NCI-H82 treated with DMSO at 0.1 percent for 48 hours (cell line): ENCODE measurements around the gene CNTN5.
A peak's percentile ranks its signal among the peaks of the same experiment; 100 is the strongest.

Experiments
- DNase-seq: peaks from one replicate; lab custom pipeline; 2025; ENCODE audit not compliant: unreplicated experiment; lab: John Stamatoyannopoulos, UW

The CNTN5 gene

DNA sequence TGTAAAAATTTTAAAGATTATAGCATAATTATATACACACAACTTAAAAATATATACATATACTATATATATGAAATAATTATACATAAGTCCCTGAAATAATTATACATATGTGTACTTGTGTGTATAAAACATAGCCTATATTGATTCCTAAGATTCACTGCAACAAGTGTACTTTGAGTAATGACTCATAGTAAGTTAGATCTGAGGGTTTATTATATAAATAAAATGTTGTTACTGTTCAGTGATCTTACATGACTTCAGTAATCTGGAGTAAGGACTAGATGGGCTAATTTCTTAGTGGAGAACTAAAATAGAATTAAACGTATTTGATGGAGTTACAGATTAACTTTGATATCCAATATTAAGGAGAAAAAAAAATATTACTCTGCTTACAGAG, 350.5 kb downstream of the CNTN5 start:
- no peak for DNase-seq

DNA sequence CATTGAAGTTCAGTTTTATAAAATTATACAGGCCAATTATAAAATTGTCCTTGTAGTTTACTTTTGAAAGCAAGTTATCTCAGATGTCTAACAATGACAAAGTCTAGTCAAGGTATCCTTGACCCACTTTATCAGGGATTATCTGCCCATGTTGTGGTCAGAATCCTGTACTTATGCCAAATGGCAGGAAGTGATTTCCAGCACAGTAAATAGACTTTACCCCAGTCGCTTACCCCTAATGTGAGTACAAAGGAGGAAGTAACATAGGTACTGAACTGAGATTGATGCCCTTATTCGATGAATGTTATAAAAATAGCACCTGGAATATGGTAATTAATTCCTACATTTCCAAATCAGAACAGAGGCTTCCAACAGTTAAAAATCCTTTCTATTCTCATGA, 355.7 kb downstream of the CNTN5 start:
- DNase-seq: no peak

DNA sequence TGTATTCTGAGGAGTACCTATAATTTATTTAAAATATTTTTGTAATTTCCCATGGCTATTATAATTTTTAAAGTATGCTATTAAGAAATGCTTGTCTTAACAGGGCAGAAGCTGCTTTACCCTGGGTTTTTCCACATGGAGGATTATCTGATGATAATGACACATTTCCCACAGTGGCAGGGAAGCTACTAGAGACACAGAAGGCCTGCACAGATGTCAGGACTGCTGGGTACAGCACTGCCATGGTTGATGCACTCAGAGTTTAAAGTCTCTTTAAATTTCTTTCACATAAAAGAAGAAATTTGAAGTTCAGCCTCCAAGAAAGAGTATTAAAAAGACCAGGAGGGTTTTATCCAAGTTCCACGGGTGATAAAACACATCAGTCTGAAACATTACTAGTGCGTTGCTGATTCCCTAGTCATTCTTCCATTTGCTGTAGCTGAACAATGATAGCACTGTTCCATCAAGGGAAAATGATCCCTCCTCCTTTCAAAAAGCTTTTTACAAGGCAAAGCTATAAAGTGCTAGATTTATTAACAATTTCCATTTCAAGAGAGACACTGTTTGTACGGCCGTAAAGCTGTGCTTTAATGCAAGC, 363.0 kb downstream of the CNTN5 start:
- DNase-seq: peak; percentile 5

DNA sequence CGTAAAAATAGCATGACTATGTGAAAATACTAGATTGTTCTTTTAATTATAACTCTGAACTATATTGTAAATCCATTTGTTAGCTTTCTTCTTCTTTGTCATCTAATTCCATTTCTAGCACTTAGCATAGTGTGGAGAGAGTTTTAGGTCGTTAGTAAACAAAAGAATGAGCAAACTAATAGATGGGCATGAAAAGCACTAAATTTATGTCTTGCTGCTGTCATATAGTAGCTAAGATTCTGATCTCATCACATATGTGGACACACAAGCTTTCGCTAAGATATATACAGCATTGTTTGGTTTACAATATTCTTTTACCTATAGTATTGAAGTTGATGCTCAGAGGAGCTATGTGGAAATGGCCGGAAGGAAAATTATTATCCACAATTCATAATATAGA, 370.5 kb downstream of the CNTN5 start:
- no peak for DNase-seq

DNA sequence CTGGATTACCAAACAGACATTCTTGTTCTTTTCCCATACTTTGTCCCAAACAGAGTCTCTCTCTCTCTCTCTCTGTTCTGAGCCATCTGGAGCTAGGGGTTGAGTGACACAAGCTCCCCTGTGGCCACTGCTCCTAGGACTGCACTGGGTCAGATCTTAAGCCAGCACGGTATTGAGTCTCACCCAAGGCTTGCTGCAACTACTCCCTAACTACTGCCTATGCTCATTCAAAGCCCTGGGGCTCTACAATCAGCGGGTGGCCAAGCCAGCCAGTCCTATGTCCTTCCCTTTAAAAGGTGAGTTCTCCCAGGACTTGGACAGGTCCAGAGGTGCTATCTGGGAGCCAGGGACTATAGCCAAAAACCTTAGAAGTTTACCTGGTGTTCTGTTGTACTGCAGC, 385.6 kb downstream of the CNTN5 start:
- DNase-seq: no peak

DNA sequence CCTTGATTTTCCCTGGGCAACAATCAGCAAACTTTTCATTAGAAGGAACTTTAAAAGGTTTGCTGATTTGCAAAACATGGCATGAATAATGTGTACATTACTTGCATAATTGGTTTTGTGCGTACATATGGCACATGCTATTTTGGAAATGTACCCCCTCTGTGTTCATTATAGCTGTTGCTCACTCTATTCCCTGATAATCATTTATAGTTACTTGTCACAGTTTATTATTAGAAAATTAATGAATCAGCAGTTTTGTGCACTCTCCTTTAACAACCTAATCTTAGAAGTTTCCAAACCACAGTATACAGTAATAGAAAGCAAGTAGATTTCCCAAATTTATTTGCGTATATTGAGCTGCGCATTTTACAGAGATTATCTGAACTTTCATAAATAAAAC, 389.9 kb downstream of the CNTN5 start:
- no peak for DNase-seq

DNA sequence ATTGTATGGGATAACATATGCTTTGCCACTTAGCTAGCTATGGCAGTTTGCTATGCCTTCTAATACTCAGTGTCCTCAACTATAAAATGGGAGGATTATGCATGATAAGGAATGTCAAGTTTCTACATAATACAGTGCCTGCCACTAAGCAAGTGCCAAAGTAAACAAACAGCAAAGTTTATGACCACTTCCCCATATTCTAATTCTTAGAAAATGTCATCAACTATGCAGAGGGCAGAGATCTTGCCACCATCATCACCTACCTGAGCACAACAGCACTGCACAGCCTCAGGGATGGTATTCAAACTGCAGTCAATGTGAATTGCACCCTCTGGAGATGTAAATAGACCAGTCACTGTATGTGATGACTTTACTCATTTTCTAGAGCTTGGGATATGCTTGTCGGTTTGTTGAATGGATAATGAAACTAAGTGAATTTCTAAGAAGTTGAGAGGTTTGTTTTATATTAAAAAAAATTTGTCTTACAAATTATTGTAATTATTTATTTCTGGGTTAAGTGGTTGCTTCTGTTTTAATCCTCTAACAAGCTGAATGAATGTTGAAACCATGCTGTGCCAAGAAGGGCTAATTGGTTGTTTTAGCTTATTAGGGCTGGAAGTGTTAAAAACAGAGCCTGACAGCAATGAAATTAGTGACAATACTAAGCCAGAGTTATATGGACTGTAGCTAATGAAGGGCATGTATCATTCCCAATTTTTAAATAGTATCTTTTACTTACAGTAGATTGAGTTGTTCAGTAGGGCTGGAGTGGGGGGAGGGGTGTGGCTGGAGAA, 398.4 kb downstream of the CNTN5 start:
- peak; percentile 70 for DNase-seq

DNA sequence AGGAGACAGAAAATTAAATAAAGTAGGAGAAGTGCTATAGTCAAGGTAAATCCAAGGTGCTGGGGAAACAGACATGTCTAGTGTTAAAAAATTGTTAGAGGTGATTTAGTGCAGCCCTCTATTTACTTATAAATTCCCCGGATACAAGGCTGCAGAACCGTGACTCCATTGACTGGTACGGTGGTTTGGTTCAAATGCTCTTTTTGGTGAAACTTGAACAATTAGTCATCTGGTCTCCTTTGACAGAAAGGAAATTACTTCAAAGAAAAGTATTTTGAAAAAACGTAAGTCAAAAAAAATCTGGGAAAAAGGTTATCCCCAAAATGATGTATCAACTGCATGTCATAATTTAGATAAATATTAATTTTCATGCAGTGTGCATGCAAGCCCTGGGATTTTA, 399.2 kb downstream of the CNTN5 start:
- no peak for DNase-seq

DNA sequence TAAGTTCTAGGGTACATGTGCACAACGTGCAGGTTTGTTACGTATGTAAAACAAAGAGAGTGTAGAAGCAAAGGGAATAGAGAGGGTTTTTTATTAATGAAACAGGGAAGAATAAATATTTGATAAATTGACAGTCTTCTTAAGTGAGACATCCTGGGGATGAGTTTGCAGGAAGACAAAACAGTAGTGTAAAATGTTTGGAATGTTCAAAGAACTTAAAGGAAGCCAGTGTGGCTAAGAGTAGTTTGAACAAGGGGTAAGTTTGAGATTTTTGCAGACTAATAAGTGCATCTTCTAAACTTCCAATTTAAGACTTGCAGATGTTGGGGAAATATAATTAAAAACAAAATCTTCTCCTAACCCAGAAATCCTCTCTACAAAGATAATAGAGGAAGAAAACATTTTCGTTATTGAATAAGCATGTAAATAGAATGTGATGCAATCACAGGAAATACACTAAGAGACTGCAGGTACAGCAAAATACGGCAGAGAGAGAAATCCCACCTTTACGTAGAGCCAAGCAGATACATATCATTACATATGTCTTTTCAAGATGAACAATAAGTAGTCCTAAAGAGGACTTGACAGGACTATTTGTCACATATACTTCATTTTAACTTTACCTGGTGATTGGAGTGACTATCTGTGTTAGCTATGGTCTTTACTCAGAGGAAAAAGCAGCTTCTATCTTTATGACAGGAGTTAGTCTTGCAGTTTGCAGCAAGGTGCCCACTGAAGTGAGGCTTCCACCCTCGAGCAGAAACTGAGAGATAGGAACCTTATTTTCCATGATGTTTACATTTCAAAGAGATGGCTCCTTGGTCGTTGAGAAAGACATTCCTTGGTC, 402.1 kb downstream of the CNTN5 start:
- DNase-seq: no peak

DNA sequence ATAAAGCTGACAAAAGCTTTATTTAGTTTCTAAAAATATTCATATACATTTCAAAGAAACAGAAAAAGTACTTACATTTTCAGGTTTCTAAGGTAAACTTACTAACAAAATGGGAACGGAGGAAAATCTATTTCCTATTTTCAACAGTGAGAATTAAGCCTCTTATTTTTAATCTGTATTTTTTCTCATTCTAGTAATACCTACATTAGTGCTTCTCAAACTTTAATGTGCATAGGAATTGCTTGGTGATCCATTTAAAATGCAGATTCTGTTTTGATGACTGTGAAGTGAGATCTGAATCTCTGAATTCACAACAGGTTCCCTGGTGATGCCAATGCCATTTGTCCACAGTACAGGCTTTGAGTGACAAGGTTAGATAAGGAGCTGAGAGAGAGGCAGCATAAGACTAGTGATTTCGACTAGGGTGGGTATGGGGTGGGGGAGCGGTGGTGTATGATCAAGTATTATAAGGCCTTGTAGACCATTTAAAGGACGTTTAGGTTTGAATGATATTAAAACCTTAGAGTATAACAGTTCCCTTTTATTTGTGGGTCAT, 402.8 kb downstream of the CNTN5 start:
- no peak for DNase-seq

DNA sequence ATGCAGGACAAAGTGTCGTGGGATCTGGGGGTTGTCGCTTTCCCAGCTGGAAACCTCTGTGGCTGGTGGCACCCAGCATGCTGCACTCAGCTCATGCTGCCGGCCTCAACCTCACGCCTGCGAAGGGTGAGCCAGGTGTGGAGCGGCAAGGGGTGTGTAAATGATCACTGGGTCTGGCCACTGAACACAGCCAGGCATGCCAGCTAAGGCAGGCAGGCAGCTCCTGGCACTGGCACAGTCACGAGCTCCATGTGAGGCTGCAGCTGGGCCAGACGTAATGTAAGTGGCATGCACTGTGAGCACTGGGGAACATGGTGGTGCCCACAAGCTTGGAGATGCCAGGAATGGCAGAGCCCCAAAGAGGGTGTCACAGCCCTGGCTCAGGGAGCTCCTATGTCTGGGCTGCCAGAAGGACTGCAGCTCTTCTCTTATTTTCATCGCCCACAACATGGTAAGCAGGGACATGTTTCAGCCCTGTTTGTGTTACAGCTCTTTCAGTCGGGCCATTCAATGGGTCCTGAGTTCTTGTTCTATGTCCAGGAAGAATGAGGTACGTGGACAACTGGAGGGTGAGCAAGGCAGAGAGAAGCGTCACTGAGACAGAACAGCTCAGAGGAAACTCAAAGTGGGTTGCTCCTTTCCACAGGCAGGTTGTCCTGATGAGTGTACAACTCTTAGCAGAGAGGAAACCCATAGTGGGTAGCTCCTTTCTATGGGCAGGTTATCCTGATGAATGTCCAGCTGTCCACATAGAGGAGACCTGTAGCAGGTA, 403.8 kb downstream of the CNTN5 start:
- DNase-seq: no peak

DNA sequence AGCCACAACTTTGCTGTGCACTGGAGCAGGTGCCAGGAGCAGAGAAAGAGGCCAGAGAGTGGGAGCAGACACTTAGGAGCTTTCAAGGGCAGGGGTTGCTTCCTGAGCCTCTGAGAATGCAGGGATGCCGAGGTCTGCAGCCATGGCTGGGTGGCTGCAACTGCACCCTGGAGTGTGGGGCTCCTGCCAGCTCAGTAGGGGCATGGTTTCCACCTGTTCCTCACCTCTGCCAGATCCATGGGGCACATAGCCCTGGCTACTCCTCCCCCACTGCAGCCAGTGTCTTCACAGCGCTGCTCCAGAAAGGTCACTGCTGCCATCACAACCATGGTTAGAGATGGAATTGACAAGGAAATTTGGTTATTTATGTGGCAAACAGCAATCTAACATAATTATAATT, 404.8 kb downstream of the CNTN5 start:
- DNase-seq: no peak

DNA sequence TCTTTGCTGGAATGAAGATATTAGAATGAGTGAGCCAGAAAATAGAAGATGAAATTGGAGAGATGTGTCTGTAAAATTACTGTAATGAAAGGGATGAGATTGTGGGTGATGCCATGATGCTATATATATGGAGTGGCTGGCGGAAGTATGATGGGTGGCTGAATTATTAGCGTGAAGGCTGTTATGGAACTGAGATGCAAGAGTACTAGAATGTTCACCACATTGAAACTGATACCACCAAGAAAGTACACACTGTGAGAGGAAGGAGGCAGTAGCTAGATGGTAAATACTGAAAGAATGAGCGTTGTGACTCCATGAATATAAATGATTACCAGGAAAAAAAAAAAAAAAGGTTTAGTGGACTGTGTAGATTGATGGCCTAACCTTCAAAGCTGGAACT, 411.9 kb downstream of the CNTN5 start:
- DNase-seq: no peak

DNA sequence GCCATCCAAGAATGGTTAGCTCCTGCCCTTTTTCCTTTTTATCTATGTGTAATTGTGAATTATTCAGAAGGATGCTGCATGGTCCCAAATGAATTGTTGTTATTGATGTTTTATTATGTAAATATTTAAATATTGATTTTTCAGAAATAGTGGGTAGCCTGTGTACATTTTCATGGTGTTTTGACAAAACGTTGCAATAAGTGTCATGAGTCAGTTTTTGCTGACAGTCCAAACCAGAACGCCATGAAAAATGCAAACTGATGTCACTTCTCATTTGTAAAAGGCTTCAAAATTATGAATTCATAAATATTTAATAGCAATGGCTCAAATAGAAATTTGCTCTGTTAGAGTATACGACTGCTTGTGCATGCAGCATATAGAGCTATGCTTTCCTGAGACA, 422.5 kb downstream of the CNTN5 start:
- DNase-seq: no peak

DNA sequence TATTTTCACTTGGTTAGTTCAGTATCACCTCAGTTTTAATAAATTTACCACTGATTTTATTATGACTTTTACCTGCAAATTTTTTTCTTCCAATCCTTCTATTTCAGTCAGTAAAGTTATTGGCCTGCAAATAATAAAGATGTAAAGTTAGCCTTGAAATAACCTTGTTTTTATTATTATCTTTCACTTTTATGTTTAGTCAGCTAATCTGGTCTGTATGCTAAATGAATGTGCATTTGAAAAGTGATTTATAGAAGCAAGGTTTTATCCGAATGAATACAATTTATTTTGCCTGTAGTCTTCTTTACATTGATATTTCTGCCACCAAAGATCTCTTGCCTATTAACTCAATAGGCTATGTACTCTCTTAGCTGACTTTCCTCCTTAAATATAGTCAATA, 425.7 kb downstream of the CNTN5 start:
- DNase-seq: no peak

DNA sequence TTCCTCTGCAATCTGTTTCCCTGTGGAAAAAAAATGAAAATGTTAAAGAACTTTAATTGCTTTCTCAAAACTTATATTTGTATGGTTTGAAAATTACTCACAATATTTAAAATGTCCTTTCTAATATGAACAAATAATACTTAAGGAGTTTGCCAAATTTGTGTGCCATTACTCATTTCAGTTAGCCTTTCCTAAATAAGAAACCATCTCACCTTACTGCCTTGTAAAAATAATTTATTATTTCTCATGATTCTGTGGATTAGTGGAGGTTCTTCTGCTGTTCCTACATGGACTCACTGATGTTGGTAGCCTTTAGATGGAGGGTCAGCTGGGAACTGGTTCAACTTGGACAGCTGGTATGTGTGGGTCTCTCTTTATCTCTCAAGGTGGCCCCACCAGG, 428.6 kb downstream of the CNTN5 start:
- no peak for DNase-seq

DNA sequence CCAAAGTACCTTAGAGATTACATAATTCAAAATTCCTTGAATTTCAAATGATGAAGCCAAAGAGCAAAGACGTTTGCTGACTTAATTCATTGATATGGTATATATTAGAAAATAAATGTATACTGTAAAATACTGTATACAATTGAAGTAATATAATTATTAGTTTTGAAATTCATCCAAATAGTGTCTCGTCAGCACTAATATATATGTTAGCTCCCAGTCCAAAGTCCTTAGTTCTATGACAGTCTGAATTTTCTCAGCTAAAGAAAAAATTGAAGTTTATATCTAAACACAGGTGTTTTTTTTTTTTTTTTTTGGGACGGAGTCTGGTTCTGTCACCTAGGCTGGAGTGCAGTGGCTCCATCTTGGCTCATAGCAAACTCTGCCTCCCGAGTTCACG, 431.3 kb downstream of the CNTN5 start:
- DNase-seq: no peak

DNA sequence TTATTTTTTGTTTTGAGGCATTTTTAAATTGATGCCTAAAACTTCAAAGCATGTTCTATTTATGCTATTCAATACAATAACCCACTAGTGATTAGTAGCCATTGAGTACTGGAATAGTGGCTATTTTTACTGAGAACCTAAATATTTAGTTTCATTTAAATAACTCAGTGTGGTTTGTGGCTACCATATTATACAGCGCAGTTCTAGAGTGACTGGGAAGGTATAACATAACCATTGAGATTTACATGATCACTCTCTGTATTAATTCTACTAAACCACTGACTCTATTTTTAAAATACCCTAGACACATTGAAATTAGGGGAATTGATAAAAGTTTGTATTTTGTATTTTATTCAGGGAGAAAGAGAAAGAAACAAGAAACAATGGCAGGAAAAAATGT, 441.2 kb downstream of the CNTN5 start:
- no peak for DNase-seq

DNA sequence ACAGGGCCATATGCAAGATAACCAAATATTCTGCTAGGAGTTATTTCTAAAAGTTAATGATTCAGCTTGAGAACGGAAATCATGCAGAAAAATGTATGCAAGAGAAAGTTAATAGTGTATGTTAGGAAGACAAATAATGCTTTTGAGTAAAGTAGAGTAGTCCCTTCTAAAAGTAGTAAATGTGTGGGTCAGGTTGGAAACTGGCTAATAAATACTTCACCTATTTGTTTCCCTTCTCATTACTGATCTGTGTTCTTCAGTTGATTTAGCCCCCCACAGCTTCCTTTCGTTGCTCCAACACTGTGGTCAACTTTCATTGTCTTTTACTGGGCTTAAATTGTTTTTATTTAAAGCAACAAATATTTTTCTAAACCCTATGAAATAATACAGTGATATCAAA, 444.2 kb downstream of the CNTN5 start:
- DNase-seq: no peak

DNA sequence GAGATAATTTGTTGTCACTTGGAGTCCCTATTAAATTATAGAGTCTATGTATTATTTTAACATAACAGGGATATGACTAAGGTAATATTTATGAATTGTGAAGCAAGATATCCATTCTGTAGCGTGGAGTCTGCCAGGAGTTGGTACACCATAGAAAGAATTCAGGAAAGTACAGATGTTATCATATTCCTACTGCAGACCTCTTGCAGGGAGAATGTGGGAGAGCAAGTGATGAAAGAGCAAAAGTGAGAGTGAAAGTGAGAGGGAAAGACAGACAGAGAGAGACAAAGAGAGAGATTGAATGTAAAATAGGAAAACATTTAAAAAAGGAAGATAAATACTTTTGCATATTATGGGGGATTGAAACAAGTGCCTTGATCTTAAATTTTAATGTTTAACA, 468.8 kb downstream of the CNTN5 start:
- DNase-seq: no peak

DNA sequence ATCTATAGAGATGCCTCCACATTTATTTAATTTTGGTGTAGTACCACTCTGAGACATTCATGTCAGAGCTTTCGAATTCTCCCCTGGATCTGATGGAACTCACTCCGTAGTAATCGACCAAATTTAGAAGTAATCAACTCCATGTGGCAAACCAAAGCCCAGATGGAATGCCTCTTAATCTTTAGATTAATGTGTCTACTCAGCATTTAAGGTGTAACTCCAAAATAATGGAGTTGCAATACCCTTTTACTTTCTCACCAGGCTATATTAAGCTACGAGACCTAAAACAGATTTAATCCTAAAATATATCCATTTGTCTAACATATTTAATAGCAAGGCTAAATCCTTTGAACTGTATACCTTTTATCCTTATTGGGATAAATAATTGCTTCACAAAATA, 473.3 kb downstream of the CNTN5 start:
- peak; percentile 7 for DNase-seq
